GM19468 (cell line): ENCODE data around the gene SCRG1.

Source experiments
- ATAC-seq: cut with Tn5 transposase; IDR thresholded peaks from one replicate; pipeline ENCODE4 v1.9.1; 2021; ENCODE audit warnings: mild to moderate bottlenecking, moderate library complexity, moderate number of reproducible peaks; ENCODE audit not compliant: unreplicated experiment; ENCODE audit errors: extremely low read depth

The SCRG1 gene

GRCh38 chr4:173398779-173399415, at the start of gene SCRG1:
TSS of gene SCRG1 (minus strand) at chr4:173399116. CDS start at chr4:173391414, 7,702 bp downstream.
- ATAC-seq = no peak

GRCh38 chr4:173448103-173448502, 49.2 kb upstream of the SCRG1 start:
- ATAC-seq = no peak

GRCh38 chr4:173446416-173446815, 47.5 kb upstream of the SCRG1 start:
- ATAC-seq = peak; percentile 89

- ATAC-seq = no peak
These were observed 44.2 kb upstream of the SCRG1 start for GRCh38 chr4:173443121-173443520.

GRCh38 chr4:173442223-173442932, 43.5 kb upstream of the SCRG1 start:
- no peak for ATAC-seq

GRCh38 chr4:173440888-173441287, 42.0 kb upstream of the SCRG1 start:
- ATAC-seq = no peak

GRCh38 chr4:173436771-173437265, 37.9 kb upstream of the SCRG1 start:
- no peak for ATAC-seq

- ATAC-seq = no peak
These were observed 37.2 kb upstream of the SCRG1 start for GRCh38 chr4:173436149-173436579.

GRCh38 chr4:173434231-173434630, 35.3 kb upstream of the SCRG1 start:
- ATAC-seq = no peak

- no peak for ATAC-seq
These were observed 34.5 kb upstream of the SCRG1 start for GRCh38 chr4:173433447-173433846.

GRCh38 chr4:173432430-173432829, 33.5 kb upstream of the SCRG1 start:
- ATAC-seq = no peak

- no peak for ATAC-seq
These were observed 27.1 kb upstream of the SCRG1 start for GRCh38 chr4:173426064-173426463.

- ATAC-seq = no peak
These were observed 26.2 kb upstream of the SCRG1 start for GRCh38 chr4:173424899-173425805.

GRCh38 chr4:173420801-173421200, 21.9 kb upstream of the SCRG1 start:
- no peak for ATAC-seq

- ATAC-seq = no peak
These were observed 21.4 kb upstream of the SCRG1 start for GRCh38 chr4:173420324-173420752.

- ATAC-seq = no peak
These were observed 19.7 kb upstream of the SCRG1 start for GRCh38 chr4:173418639-173419038.

- no peak for ATAC-seq
These were observed 18.9 kb upstream of the SCRG1 start for GRCh38 chr4:173417833-173418232.

GRCh38 chr4:173415885-173416653, 17.2 kb upstream of the SCRG1 start:
- ATAC-seq = no peak

GRCh38 chr4:173415092-173415491, 16.2 kb upstream of the SCRG1 start:
- no peak for ATAC-seq

- no peak for ATAC-seq
These were observed 15.5 kb upstream of the SCRG1 start for GRCh38 chr4:173414456-173414855.
